Liver (tissue), 9 donors: ENCODE measurements around the gene PARVG. TPM values are rescaled to one million over a fixed set of nuclear protein-coding genes. Genes with fewer than 3 reads are reported as not detected.

Experiments used
- DNase-seq: peaks from one replicate; pipeline ENCODE4 v3.0.0-alpha.2; 2017; ENCODE audit warnings: low spot score
- H3K27ac ChIP-seq, 2 donors: one replicate each; pipeline ENCODE4 v1.7.0; 2013; ENCODE audit warnings: inconsistent platforms in 2 of 2, low read length in 2 of 2, control low read depth in 1 of 2, low read depth in 1 of 2, mild to moderate bottlenecking in 1 of 2
- H3K27me3 ChIP-seq, 4 donors: one replicate each; pipeline versions ENCODE4 v1.6.1 to v1.7.0; 2013; ENCODE audit warnings: low read length in 3 of 4, inconsistent platforms in 1 of 4, mild to moderate bottlenecking in 1 of 4, moderate library complexity in 1 of 4; ENCODE audit not compliant: control insufficient read depth in 4 of 4, insufficient read depth in 4 of 4
- H3K36me3 ChIP-seq, 4 donors: one replicate each; pipeline versions ENCODE4 v1.6.1 to v1.7.0; 2013; ENCODE audit warnings: low read length in 3 of 4, mild to moderate bottlenecking in 3 of 4, low read depth in 1 of 4, moderate library complexity in 1 of 4; ENCODE audit not compliant: control insufficient read depth in 4 of 4, insufficient read depth in 3 of 4
- H3K4me1 ChIP-seq, 4 donors: one replicate each; pipeline versions ENCODE4 v1.6.1 to v1.7.0; 2013; ENCODE audit warnings: low read length in 3 of 4, mild to moderate bottlenecking in 3 of 4, moderate library complexity in 1 of 4; ENCODE audit not compliant: control insufficient read depth in 4 of 4, insufficient read depth in 4 of 4
- H3K4me3 ChIP-seq, 3 donors: one replicate each; pipeline versions ENCODE4 v1.6.1 to v1.7.0; 2013; ENCODE audit warnings: low read length in 3 of 3, control low read depth in 1 of 3, low read depth in 1 of 3, mild to moderate bottlenecking in 1 of 3
- H3K9ac ChIP-seq, 2 donors: one replicate each; pipeline ENCODE4 v1.7.0; 2013; ENCODE audit warnings: low read length in 2 of 2, mild to moderate bottlenecking in 2 of 2, moderate library complexity in 2 of 2, control low read depth in 1 of 2, low read depth in 1 of 2
- H3K9me3 ChIP-seq, 4 donors: one replicate each; pipeline versions ENCODE4 v1.6.1 to v1.7.0; 2013; ENCODE audit warnings: low read length in 3 of 4; ENCODE audit not compliant: control insufficient read depth in 4 of 4
- ATF3 ChIP-seq: IDR thresholded peaks from 2 replicates; pipeline ENCODE4 v1.6.1; 2016; ENCODE audit warnings: antibody characterized with exemption
- CTCF ChIP-seq: fragments of 150-350 bp; IDR thresholded peaks from 2 replicates; pipeline ENCODE4 v1.5.1; 2017; ENCODE audit warnings: improper control_type of control experiment, low read depth, low read length; ENCODE audit not compliant: missing input control
- EGR1 ChIP-seq, 2 donors: IDR thresholded peaks; 2 replicates each; pipeline ENCODE4 v1.6.1; 2016 to 2018; ENCODE audit warnings: antibody characterized with exemption in 2 of 2, low read depth in 2 of 2
- FOXA1 ChIP-seq: IDR thresholded peaks from 2 replicates; pipeline ENCODE4 v1.6.1; 2016; ENCODE audit warnings: antibody characterized with exemption
- FOXA2 ChIP-seq: IDR thresholded peaks from 2 replicates; pipeline ENCODE4 v1.6.1; 2016; ENCODE audit warnings: antibody characterized with exemption
- GABPA ChIP-seq, 2 donors: IDR thresholded peaks in 1 of 2; conservative IDR thresholded peaks in 1 of 2; 2 replicates each; pipeline ENCODE4 v1.6.1; 2016; ENCODE audit warnings: antibody characterized with exemption in 2 of 2, mild to moderate bottlenecking in 1 of 2, moderate library complexity in 1 of 2
- HNF4A ChIP-seq, 2 donors: conservative IDR thresholded peaks; 2 replicates each; pipeline ENCODE4 v1.6.1; 2016; ENCODE audit warnings: antibody characterized with exemption in 2 of 2, mild to moderate bottlenecking in 2 of 2
- HNF4G ChIP-seq: IDR thresholded peaks from 2 replicates; pipeline ENCODE4 v1.6.1; 2016; ENCODE audit warnings: antibody characterized with exemption
- JUND ChIP-seq, 2 donors: IDR thresholded peaks; 2 replicates each; pipeline ENCODE4 v1.6.1; 2016; ENCODE audit warnings: antibody characterized with exemption in 2 of 2
- MAX ChIP-seq: IDR thresholded peaks from 2 replicates; pipeline ENCODE4 v1.6.1; 2016; ENCODE audit warnings: antibody characterized with exemption
- NR2F2 ChIP-seq: IDR thresholded peaks from 2 replicates; pipeline ENCODE4 v1.6.1; 2016; ENCODE audit warnings: antibody characterized with exemption
- RAD21 ChIP-seq, 2 donors: IDR thresholded peaks; 2 replicates each; pipeline ENCODE4 v1.6.1; 2016; ENCODE audit warnings: antibody characterized with exemption in 2 of 2, mild to moderate bottlenecking in 2 of 2
- REST ChIP-seq: IDR thresholded peaks from 2 replicates; pipeline ENCODE4 v1.6.1; 2016; ENCODE audit warnings: antibody characterized with exemption, mild to moderate bottlenecking
- RXRA ChIP-seq, 2 donors: IDR thresholded peaks; 2 replicates each; pipeline ENCODE4 v1.6.1; 2017 to 2018; ENCODE audit warnings: antibody characterized with exemption in 2 of 2, mild to moderate bottlenecking in 1 of 2
- SP1 ChIP-seq: IDR thresholded peaks from 2 replicates; pipeline ENCODE4 v1.6.1; 2018; ENCODE audit warnings: antibody characterized with exemption, mild to moderate bottlenecking
- TAF1 ChIP-seq: conservative IDR thresholded peaks from 2 replicates; pipeline ENCODE4 v1.6.1; 2016; ENCODE audit warnings: antibody characterized with exemption, mild to moderate bottlenecking
- YY1 ChIP-seq: IDR thresholded peaks from 2 replicates; pipeline ENCODE4 v1.6.1; 2016; ENCODE audit warnings: antibody characterized with exemption, mild to moderate bottlenecking
- ZBTB33 ChIP-seq: IDR thresholded peaks from 2 replicates; pipeline ENCODE4 v1.6.1; 2016; ENCODE audit warnings: antibody characterized with exemption
- WGBS: extraction: QIAGEN DNeasy Blood & Tissue Kit; methylation state at CpG from one replicate; pipeline ENCODE4 v1.1.7; 2013; 5-methylcytosine and 5-hydroxymethylcytosine counted together
- polyA plus RNA-seq, 2 donors: library from polyadenylated mRNA; stranded (reverse) in 1 of 2; unstranded in 1 of 2; fragments of 200-250 nt in 1 of 2; fragments of >200 nt in 1 of 2; fragmentation: Nextera tagmentation in 1 of 2; extraction: Ambion mirVana in 1 of 2; gene quantifications; one replicate each; pipeline versions ENCODE4 v1.2.1 to v1.2.3, GENCODE V29; 2013 to 2015
- total RNA-seq, 2 donors: library from RNA; depleted of rRNA; stranded (reverse); fragments of >200 nt; gene quantifications; one replicate each; pipeline ENCODE4 v1.2.3, GENCODE V29; 2014
- donor health status: healthy.
- donor health status: healthy.
- donor health status: healthy.
- donor health status: healthy.
- donor health status: healthy.

Gene PARVG
- total and polyA plus RNA-seq, 4 donors: 4.0 to 12.1 (median 6.6) TPM

GRCh38 chr22:44167501-44167900 is 13.2 kb upstream of the PARVG start:
- DNase-seq: no peak
- Histone ChIP-seq H3K36me3 (no peaks in the 10 kb centered on the region), H3K4me3 (no peak overlapping the region), H3K27me3 (no peaks in the 10 kb centered on the region), H3K4me1 (no peaks in the 10 kb centered on the region), H3K9me3 (no peaks in the 10 kb centered on the region), H3K9ac (no peak overlapping the region), H3K27ac (no peak overlapping the region)
- TF ChIP-seq FOXA1 (no peak), SP1 (no peak), RAD21 (IDR thresholded peaks at IDR 0.05) (no peak), ATF3 (no peak), RXRA (IDR thresholded peaks at IDR 0.05) (no peak), EGR1 (IDR thresholded peaks at IDR 0.05; ENCODE audit: low read depth in 2 of 2) (no peak), REST (no peak), YY1 (no peak), TAF1 (no peak), JUND (IDR thresholded peaks at IDR 0.05) (no peak), MAX (no peak), HNF4A (conservative IDR thresholded peaks at IDR 0.05) (no peak), HNF4G (no peak), GABPA (IDR thresholded peaks at IDR 0.05 in 1 of 2, conservative IDR thresholded peaks at IDR 0.05 in 1 of 2) (no peak), ZBTB33 (no peak), CTCF (no peak), NR2F2 (no peak), FOXA2 (no peak)
- 80% methylated on average over 12 of the region's 12 CpGs for whole genome bisulfite sequencing

- H3K27me3 ChIP-seq: no peaks in the 10 kb centered on the region
- H3K36me3 ChIP-seq: no peaks in the 10 kb centered on the region
- H3K4me1 ChIP-seq: no peaks in the 10 kb centered on the region
- H3K27ac ChIP-seq: no peak overlapping the region
- WGBS: 90% methylated on average over 13 of the region's 13 CpGs
- no peak overlapping the region for H3K9ac ChIP-seq
- DNase-seq: no peak
- no peak overlapping the region for H3K4me3 ChIP-seq
- H3K9me3 ChIP-seq: no peaks in the 10 kb centered on the region
- TF ChIP-seq SP1 (no peak), RXRA (IDR thresholded peaks at IDR 0.05) (no peak), REST (no peak), FOXA2 (no peak), MAX (no peak), ZBTB33 (no peak), HNF4G (no peak), RAD21 (IDR thresholded peaks at IDR 0.05) (no peak), TAF1 (no peak), ATF3 (no peak), EGR1 (IDR thresholded peaks at IDR 0.05; ENCODE audit: low read depth in 2 of 2) (no peak)
These were observed 12.5 kb upstream of the PARVG start for GRCh38 chr22:44168206-44168605.
